Fibroblast of lung (primary cell): ENCODE data around the gene SPATA16.

ENCODE experiments used
- EZH2 ChIP-seq: IDR thresholded peaks from 2 replicates; pipeline ENCODE4 v1.5.1; 2012; ENCODE audit warnings: low read length, control low read depth, mild to moderate bottlenecking; ENCODE audit errors: missing control alignments
- TF ChIP-seq, protein P1 (sequence below), 2 donors: IDR thresholded peaks in 1 of 2; conservative IDR thresholded peaks in 1 of 2; 1 replicate in 1 of 2; 2 replicates in 1 of 2; pipeline ENCODE4 v1.5.1; 2011 to 2012; ENCODE audit warnings: low read length in 2 of 2, control low read depth in 1 of 2, inconsistent platforms in 1 of 2, low read depth in 1 of 2, mild to moderate bottlenecking in 1 of 2

DNA sequence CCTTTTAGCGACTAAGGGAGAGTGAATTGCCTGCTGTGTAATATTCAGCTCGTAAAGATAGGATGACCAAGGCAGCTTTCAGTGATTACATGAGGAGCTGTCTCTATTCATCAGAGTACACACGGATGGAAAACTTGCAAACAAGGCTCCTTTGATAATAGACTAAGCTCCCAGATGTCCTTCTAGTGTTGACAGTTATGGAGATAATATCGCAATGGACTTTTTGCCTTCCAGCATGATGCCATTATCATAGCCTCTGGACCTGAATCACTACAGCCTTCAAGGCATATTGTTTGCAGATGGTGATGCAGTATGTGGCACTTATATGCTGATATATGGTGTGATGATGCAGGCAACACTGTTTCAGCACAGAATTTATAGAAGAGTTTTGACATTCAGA is 296.6 kb downstream of the SPATA16 start:
- TF ChIP-seq, protein P1, sequence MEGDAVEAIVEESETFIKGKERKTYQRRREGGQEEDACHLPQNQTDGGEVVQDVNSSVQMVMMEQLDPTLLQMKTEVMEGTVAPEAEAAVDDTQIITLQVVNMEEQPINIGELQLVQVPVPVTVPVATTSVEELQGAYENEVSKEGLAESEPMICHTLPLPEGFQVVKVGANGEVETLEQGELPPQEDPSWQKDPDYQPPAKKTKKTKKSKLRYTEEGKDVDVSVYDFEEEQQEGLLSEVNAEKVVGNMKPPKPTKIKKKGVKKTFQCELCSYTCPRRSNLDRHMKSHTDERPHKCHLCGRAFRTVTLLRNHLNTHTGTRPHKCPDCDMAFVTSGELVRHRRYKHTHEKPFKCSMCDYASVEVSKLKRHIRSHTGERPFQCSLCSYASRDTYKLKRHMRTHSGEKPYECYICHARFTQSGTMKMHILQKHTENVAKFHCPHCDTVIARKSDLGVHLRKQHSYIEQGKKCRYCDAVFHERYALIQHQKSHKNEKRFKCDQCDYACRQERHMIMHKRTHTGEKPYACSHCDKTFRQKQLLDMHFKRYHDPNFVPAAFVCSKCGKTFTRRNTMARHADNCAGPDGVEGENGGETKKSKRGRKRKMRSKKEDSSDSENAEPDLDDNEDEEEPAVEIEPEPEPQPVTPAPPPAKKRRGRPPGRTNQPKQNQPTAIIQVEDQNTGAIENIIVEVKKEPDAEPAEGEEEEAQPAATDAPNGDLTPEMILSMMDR (conservative IDR thresholded peaks at IDR 0.05 in 1 of 2, IDR thresholded peaks at IDR 0.05 in 1 of 2; ENCODE audit: low read depth in 1 of 2, low read length in 2 of 2): no peak
- TF ChIP-seq EZH2: no peak
